Activated naive CD8-positive, alpha-beta T cell (primary cell): Measurements from ENCODE around the gene KCNIP3.
"Not testable (repeated sequence)": the region's sequence is repeated elsewhere in the genome, so short reads cannot be mapped to it uniquely, and the experiment has no call there.

Source experiments
- H3K27ac Mint-ChIP-seq: one replicate; pipeline ENCODE4 v1.8.0; 2021; ENCODE audit warnings: mixed read lengths
- H3K27me3 Mint-ChIP-seq: one replicate; pipeline ENCODE4 v1.8.0; 2021; ENCODE audit warnings: mixed read lengths
- H3K36me3 Mint-ChIP-seq: one replicate; pipeline ENCODE4 v1.8.0; 2021; ENCODE audit warnings: mixed read lengths
- H3K4me1 Mint-ChIP-seq: one replicate; pipeline ENCODE4 v1.8.0; 2021; ENCODE audit warnings: low read depth, mixed read lengths
- H3K4me3 Mint-ChIP-seq: one replicate; pipeline ENCODE4 v1.8.0; 2021; ENCODE audit warnings: mild to moderate bottlenecking, mixed read lengths
- H3K9me3 Mint-ChIP-seq: one replicate; pipeline ENCODE4 v1.8.0; 2021; ENCODE audit warnings: low read depth, mixed read lengths

KCNIP3 gene

GRCh38 chr2:95388091-95388692 lies 91.0 kb downstream of the KCNIP3 start:
- H3K4me3 Mint-ChIP-seq: no peak overlapping the region
- H3K27me3 Mint-ChIP-seq: peaks cover 4% of the 10 kb centered on the region
- no peaks in the 10 kb centered on the region for H3K9me3 Mint-ChIP-seq
- no peaks in the 10 kb centered on the region for H3K36me3 Mint-ChIP-seq
- H3K27ac Mint-ChIP-seq: no peak overlapping the region
- no peaks in the 10 kb centered on the region for H3K4me1 Mint-ChIP-seq

GRCh38 chr2:95388856-95389244 lies 91.7 kb downstream of the KCNIP3 start:
- Mint-ChIP-seq H3K4me1 (no peaks in the 10 kb centered on the region), H3K9me3 (no peaks in the 10 kb centered on the region), H3K36me3 (no peaks in the 10 kb centered on the region), H3K4me3 (no peak overlapping the region), H3K27ac (no peak overlapping the region), H3K27me3 (peaks cover 4% of the 10 kb centered on the region)

- Mint-ChIP-seq H3K4me1 (no peaks in the 10 kb centered on the region), H3K27me3 (peaks cover 4% of the 10 kb centered on the region), H3K36me3 (no peaks in the 10 kb centered on the region), H3K9me3 (no peaks in the 10 kb centered on the region), H3K27ac (no peak overlapping the region), H3K4me3 (no peak overlapping the region)
Measured at GRCh38 chr2:95389245-95390119, 92.3 kb downstream of the KCNIP3 start.

- Mint-ChIP-seq H3K4me3 (no peak overlapping the region), H3K27me3 (peaks cover 4% of the 10 kb centered on the region), H3K36me3 (no peaks in the 10 kb centered on the region), H3K4me1 (no peaks in the 10 kb centered on the region), H3K27ac (no peak overlapping the region), H3K9me3 (no peaks in the 10 kb centered on the region)
Measured at GRCh38 chr2:95390272-95390880, 93.2 kb downstream of the KCNIP3 start.

GRCh38 chr2:95390881-95391321 lies 93.8 kb downstream of the KCNIP3 start:
- Mint-ChIP-seq H3K36me3 (no peaks in the 10 kb centered on the region), H3K4me1 (no peaks in the 10 kb centered on the region), H3K27ac (no peak overlapping the region), H3K9me3 (no peaks in the 10 kb centered on the region), H3K27me3 (peaks cover 4% of the 10 kb centered on the region), H3K4me3 (no peak overlapping the region)

GRCh38 chr2:95391641-95392310 lies 94.6 kb downstream of the KCNIP3 start:
- no peak overlapping the region for H3K4me3 Mint-ChIP-seq

GRCh38 chr2:95392320-95392719 lies 95.2 kb downstream of the KCNIP3 start:
- Mint-ChIP-seq H3K4me3 (no peak overlapping the region), H3K27me3 (peaks cover 3% of the 10 kb centered on the region), H3K36me3 (no peaks in the 10 kb centered on the region), H3K9me3 (no peaks in the 10 kb centered on the region), H3K4me1 (no peaks in the 10 kb centered on the region), H3K27ac (no peak overlapping the region)

More at GRCh38 chr2:95391641-95392310, 94.6 kb downstream of the KCNIP3 start:
- H3K4me1 Mint-ChIP-seq: no peaks in the 10 kb centered on the region
- H3K9me3 Mint-ChIP-seq: no peaks in the 10 kb centered on the region
- no peaks in the 10 kb centered on the region for H3K36me3 Mint-ChIP-seq
- peaks cover 4% of the 10 kb centered on the region for H3K27me3 Mint-ChIP-seq
- no peak overlapping the region for H3K27ac Mint-ChIP-seq

- no peak overlapping the region for H3K27ac Mint-ChIP-seq
- no peaks in the 10 kb centered on the region for H3K9me3 Mint-ChIP-seq
- no peak overlapping the region for H3K4me3 Mint-ChIP-seq
- H3K4me1 Mint-ChIP-seq: no peaks in the 10 kb centered on the region
- peaks cover under 1% of the 10 kb centered on the region for H3K27me3 Mint-ChIP-seq
- H3K36me3 Mint-ChIP-seq: no peaks in the 10 kb centered on the region
Measured at GRCh38 chr2:95392730-95393455, 95.7 kb downstream of the KCNIP3 start.

GRCh38 chr2:95393901-95394300 lies 96.8 kb downstream of the KCNIP3 start:
- no peaks in the 10 kb centered on the region for H3K27me3 Mint-ChIP-seq
- no peaks in the 10 kb centered on the region for H3K36me3 Mint-ChIP-seq
- H3K27ac Mint-ChIP-seq: no peak overlapping the region
- no peaks in the 10 kb centered on the region for H3K9me3 Mint-ChIP-seq
- H3K4me3 Mint-ChIP-seq: no peak overlapping the region
- no peaks in the 10 kb centered on the region for H3K4me1 Mint-ChIP-seq

GRCh38 chr2:95399061-95399460 lies 101.9 kb downstream of the KCNIP3 start:
- H3K9me3 Mint-ChIP-seq: no peaks in the 10 kb centered on the region
- no peak overlapping the region for H3K27ac Mint-ChIP-seq
- no peaks in the 10 kb centered on the region for H3K27me3 Mint-ChIP-seq
- peaks cover 19% of the 10 kb centered on the region for H3K4me1 Mint-ChIP-seq
- H3K4me3 Mint-ChIP-seq: no peak overlapping the region
- H3K36me3 Mint-ChIP-seq: no peaks in the 10 kb centered on the region

GRCh38 chr2:95401480-95401879 lies 104.3 kb downstream of the KCNIP3 start:
- H3K27me3 Mint-ChIP-seq: no peaks in the 10 kb centered on the region
- H3K4me1 Mint-ChIP-seq: peaks cover 21% of the 10 kb centered on the region
- no peaks in the 10 kb centered on the region for H3K9me3 Mint-ChIP-seq
- peak overlapping the region; percentile 22 for H3K27ac Mint-ChIP-seq
- peak overlapping the region; percentile 96 for H3K4me3 Mint-ChIP-seq
- no peaks in the 10 kb centered on the region for H3K36me3 Mint-ChIP-seq

GRCh38 chr2:95402004-95402369 lies 104.8 kb downstream of the KCNIP3 start:
- Mint-ChIP-seq H3K4me1 (peaks cover 21% of the 10 kb centered on the region), H3K27ac (peak overlapping the region; percentile 85), H3K4me3 (peak overlapping the region; percentile 96)
- not testable (repeated sequence) for H3K36me3 Mint-ChIP-seq, H3K27me3 Mint-ChIP-seq, H3K9me3 Mint-ChIP-seq

GRCh38 chr2:95402370-95403203 lies 105.4 kb downstream of the KCNIP3 start, which contains the start of gene FAHD2A:
Gene FAHD2A, plus strand, starts transcription at chr2:95402708. Its CDS starts 2,851 bp downstream, at chr2:95405559.
- Mint-ChIP-seq H3K4me1 (peaks cover 21% of the 10 kb centered on the region), H3K27ac (peak within 1 kb of the TSS; percentile 85), H3K9me3 (no peaks in the 10 kb centered on the region), H3K27me3 (no peaks in the 10 kb centered on the region), H3K4me3 (peak within 1 kb of the TSS; percentile 96), H3K36me3 (no peaks in the 10 kb centered on the region)
